Amniotic stem cell (primary cell): ENCODE results near the gene LMAN1L.
A peak's percentile ranks its signal among the peaks of the same experiment; 100 is the strongest.

Experiments used
- DNase-seq: peaks from one replicate; lab custom pipeline; 2025; lab: John Stamatoyannopoulos, UW

LMAN1L gene

GRCh38 chr15:74857671-74858368, 45.2 kb downstream of the LMAN1L start:
- DNase-seq: no peak

- no peak for DNase-seq
Observed at GRCh38 chr15:74858369-74858740, 45.7 kb downstream of the LMAN1L start.

GRCh38 chr15:74863239-74864056, 50.8 kb downstream of the LMAN1L start:
- no peak for DNase-seq

GRCh38 chr15:74864296-74864695, 51.7 kb downstream of the LMAN1L start:
- DNase-seq: no peak

- DNase-seq: no peak
Observed at GRCh38 chr15:74865316-74865715, 52.7 kb downstream of the LMAN1L start.

GRCh38 chr15:74866090-74866489, 53.5 kb downstream of the LMAN1L start:
- peak; percentile 29 for DNase-seq

- no peak for DNase-seq
Observed at GRCh38 chr15:74867466-74868038, 54.9 kb downstream of the LMAN1L start.

GRCh38 chr15:74868059-74868458, 55.4 kb downstream of the LMAN1L start:
- no peak for DNase-seq

GRCh38 chr15:74869372-74869725, 56.7 kb downstream of the LMAN1L start:
- no peak for DNase-seq

- no peak for DNase-seq
Observed at GRCh38 chr15:74869726-74870407, 57.2 kb downstream of the LMAN1L start.

- no peak for DNase-seq
Observed at GRCh38 chr15:74870436-74871215, 58.0 kb downstream of the LMAN1L start.

- DNase-seq: no peak
Observed at GRCh38 chr15:74872702-74873035, 60.0 kb downstream of the LMAN1L start.

- peak; percentile 85 for DNase-seq
Observed at GRCh38 chr15:74873036-74873755, 60.6 kb downstream of the LMAN1L start, which contains the start of gene SCAMP2. Gene SCAMP2, minus strand, starts transcription at chr15:74873365. Its CDS starts 110 bp downstream, at chr15:74873255.

- DNase-seq: no peak
Observed at GRCh38 chr15:74873756-74874424, 61.3 kb downstream of the LMAN1L start.
